Measurements from ENCODE around the gene CYS1. TPM values are rescaled to one million over a fixed set of nuclear protein-coding genes. Genes with fewer than 3 reads are reported as not detected.

CYS1 gene
- total RNA-seq, 1 experiment from 2014 or later: 3.7 TPM

- no TSS peak for BruUV-seq (replicated peaks)
- Histone ChIP-seq H3K4me3 (replicated peaks in 1 of 2; ENCODE audit: low read depth in 1 of 2, low read length in 2 of 2) (no peak overlapping the region), H4K20me1 (ENCODE audit: insufficient read depth) (no peaks in the 10 kb centered on the region), H3K9me2 (ENCODE audit: insufficient read depth) (no peaks in the 10 kb centered on the region), H3K4me1 (ENCODE audit: control insufficient read depth in 1 of 2, insufficient read depth in 2 of 2, low read length in 2 of 2) (peaks cover 4 to 22% of the 10 kb centered on the region in 2 experiments; a peak in 3 of 4 replicates), H3K79me2 (ENCODE audit: insufficient read depth, low read length) (no peaks in the 10 kb centered on the region), H3K9ac (ENCODE audit: low read length) (no peak overlapping the region), H2AFZ (ENCODE audit: low read depth, low read length, poor library complexity, severe bottlenecking) (no peak overlapping the region), H3K36me3 (ENCODE audit: control insufficient read depth in 1 of 2, insufficient read depth in 2 of 2, low read length in 2 of 2) (no peaks in the 10 kb centered on the region), H3K9me3 (ENCODE audit: control insufficient read depth in 1 of 2, insufficient read depth in 1 of 2, low read depth in 1 of 2, low read length in 2 of 2) (peaks cover 0 to 2% of the 10 kb centered on the region in 2 experiments; a peak in 1 of 4 replicates), H3K27ac (ENCODE audit: low read depth, low read length) (no peak overlapping the region), H3K27me3 (ENCODE audit: insufficient read depth, low read length) (no peaks in the 10 kb centered on the region), H3K4me2 (ENCODE audit: low read length) (no peak overlapping the region)
- ATAC-seq: no peak
- RAD21 ChIA-PET (ENCODE audit: low non-redundant PET in 1 of 2, low total read pairs in 2 of 2, uncharacterized antibody in 2 of 2, unreplicated experiment in 2 of 2): no interaction called here
- no peak for DNase-seq (ENCODE audit: low read depth, low spot score)
- intact Hi-C loops (cut with micrococcal nuclease): no loop called here
- CTCF ChIA-PET: no interaction called here
- TF ChIP-seq SP1 (IDR thresholded peaks at IDR 0.05; ENCODE audit: low read depth) (no peak), ZFX (IDR thresholded peaks at IDR 0.05) (no peak), EZH2phosphoT487 (IDR thresholded peaks at IDR 0.05; ENCODE audit: borderline replicate concordance) (no peak), YY1 (IDR thresholded peaks at IDR 0.05; ENCODE audit: extremely low read depth, insufficient replicate concordance, low read depth, low read length) (no peak), RAD21 (IDR thresholded peaks at IDR 0.05; ENCODE audit: low read depth) (no peak), JUND (IDR thresholded peaks at IDR 0.05) (no peak), SRF (IDR thresholded peaks at IDR 0.05; ENCODE audit: low read depth) (no peak), REST (IDR thresholded peaks at IDR 0.05; ENCODE audit: low read depth) (no peak), EGR1 (IDR thresholded peaks at IDR 0.05; ENCODE audit: low read depth) (no peak), ATF3 (IDR thresholded peaks at IDR 0.05) (no peak), MAX (IDR thresholded peaks at IDR 0.05) (no peak), ZNF274 (IDR thresholded peaks at IDR 0.05; ENCODE audit: low read depth, low read length) (no peak), TCF7L2 (IDR thresholded peaks at IDR 0.05; ENCODE audit: borderline replicate concordance, extremely low read depth, insufficient read depth, insufficient read length) (no peak), FOSL1 (IDR thresholded peaks at IDR 0.05; ENCODE audit: low read depth) (no peak), SIN3A (IDR thresholded peaks at IDR 0.05; ENCODE audit: low read depth) (no peak), ELF1 (IDR thresholded peaks at IDR 0.05; ENCODE audit: borderline replicate concordance, low read depth) (no peak), CEBPB (IDR thresholded peaks at IDR 0.05; ENCODE audit: low read depth) (no peak), EZH2 (IDR thresholded peaks at IDR 0.05) (no peak), POLR2A (IDR thresholded peaks at IDR 0.05; ENCODE audit: borderline replicate concordance, extremely low read depth, insufficient read depth, insufficient read length) (no peak), ZBTB33 (IDR thresholded peaks at IDR 0.05; ENCODE audit: extremely low read depth, insufficient replicate concordance, low read length) (no peak)
- POLR2A ChIA-PET: no interaction called here
Observed at GRCh38 chr2:10019174-10019573, 61.0 kb downstream of the CYS1 start.
